ENCODE results near the gene TFCP2L1.
A peak's percentile ranks its signal among the peaks of the same experiment; 100 is the strongest.
"Not testable (repeated sequence)": the region's sequence is repeated elsewhere in the genome, so short reads cannot be mapped to it uniquely, and the experiment has no call there.

Gene TFCP2L1, protein sequence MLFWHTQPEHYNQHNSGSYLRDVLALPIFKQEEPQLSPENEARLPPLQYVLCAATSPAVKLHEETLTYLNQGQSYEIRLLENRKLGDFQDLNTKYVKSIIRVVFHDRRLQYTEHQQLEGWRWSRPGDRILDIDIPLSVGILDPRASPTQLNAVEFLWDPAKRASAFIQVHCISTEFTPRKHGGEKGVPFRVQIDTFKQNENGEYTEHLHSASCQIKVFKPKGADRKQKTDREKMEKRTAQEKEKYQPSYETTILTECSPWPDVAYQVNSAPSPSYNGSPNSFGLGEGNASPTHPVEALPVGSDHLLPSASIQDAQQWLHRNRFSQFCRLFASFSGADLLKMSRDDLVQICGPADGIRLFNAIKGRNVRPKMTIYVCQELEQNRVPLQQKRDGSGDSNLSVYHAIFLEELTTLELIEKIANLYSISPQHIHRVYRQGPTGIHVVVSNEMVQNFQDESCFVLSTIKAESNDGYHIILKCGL

GRCh38 chr2:121284463-121285449, at the start of gene TFCP2L1:
TFCP2L1 (minus strand) TSS chr2:121285202; CDS start chr2:121285109, 93 bp downstream.
- peak within 1 kb of the TSS; percentile 13 to 61 for H3K4me3 ChIP-seq (ENCODE audit: low read depth in 1 of 2, low read length in 2 of 2)
- no peak within 1 kb of the TSS for H3K27ac ChIP-seq (ENCODE audit: low read length)
- peaks cover 7% of the 10 kb centered on the region for H3K27me3 ChIP-seq (ENCODE audit: low read depth, low read length)
- H3K9me3 ChIP-seq (ENCODE audit: control insufficient read depth in 1 of 2, low read length in 2 of 2), result no peaks in the 10 kb centered on the region
- peaks cover 0 to 10% of the 10 kb centered on the region in 2 donors for H3K4me1 ChIP-seq (ENCODE audit: control insufficient read depth in 1 of 2, insufficient read depth in 2 of 2, low read length in 2 of 2)
- H3K36me3 ChIP-seq (ENCODE audit: control insufficient read depth in 1 of 2, insufficient read depth in 2 of 2, low read length in 2 of 2), result no peaks in the 10 kb centered on the region

DNA sequence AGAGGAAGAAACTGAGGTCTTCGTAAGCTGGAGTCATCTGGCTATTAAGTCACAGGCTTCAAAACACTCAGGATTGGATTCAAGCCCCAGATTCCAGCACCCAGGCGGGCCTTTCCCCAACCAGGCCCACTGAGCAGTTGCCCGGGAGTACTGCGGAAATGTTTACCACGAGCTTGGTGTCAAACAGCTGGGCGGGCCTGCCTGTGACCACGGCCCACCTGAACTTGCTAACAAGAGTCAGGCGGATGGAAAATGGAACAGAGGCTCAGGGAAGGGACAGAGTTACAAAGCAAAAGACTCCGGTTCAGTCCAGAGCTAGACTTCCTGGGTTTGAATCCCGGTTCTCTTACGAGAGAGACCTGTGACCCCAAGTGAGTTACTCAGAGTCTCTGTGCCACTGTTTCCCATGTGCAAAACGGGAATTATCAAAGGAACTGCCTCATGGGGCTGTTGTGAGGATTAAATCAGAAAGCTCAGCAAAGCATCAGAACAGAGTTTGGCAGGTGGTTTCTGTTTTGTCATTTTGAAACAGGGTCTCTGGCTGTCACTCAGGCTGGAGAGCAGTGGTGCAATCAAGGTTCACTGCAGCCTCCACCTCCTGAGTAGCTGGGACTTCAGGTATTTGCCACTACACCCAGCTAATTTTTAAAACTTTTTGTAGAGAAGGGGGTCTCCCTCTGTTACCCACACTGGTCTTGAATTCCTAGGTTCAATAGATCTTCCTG, 49.0 kb upstream of the TFCP2L1 start:
- Histone ChIP-seq H3K9me3 (ENCODE audit: control insufficient read depth in 1 of 2, low read length in 2 of 2) (no peaks in the 10 kb centered on the region), H3K27me3 (ENCODE audit: low read depth, low read length) (no peaks in the 10 kb centered on the region), H3K4me1 (ENCODE audit: control insufficient read depth in 1 of 2, insufficient read depth in 2 of 2, low read length in 2 of 2) (no peaks in the 10 kb centered on the region), H3K36me3 (ENCODE audit: control insufficient read depth in 1 of 2, insufficient read depth in 2 of 2, low read length in 2 of 2) (peaks cover 4 to 11% of the 10 kb centered on the region in 2 donors), H3K27ac (ENCODE audit: low read length) (no peak overlapping the region), H3K4me3 (ENCODE audit: low read depth in 1 of 2, low read length in 2 of 2) (no peak overlapping the region)

GRCh38 chr2:121333231-121333630, 48.2 kb upstream of the TFCP2L1 start:
- Histone ChIP-seq H3K27me3 (ENCODE audit: low read depth, low read length) (no peaks in the 10 kb centered on the region), H3K27ac (ENCODE audit: low read length) (no peak overlapping the region), H3K4me3 (ENCODE audit: low read depth in 1 of 2, low read length in 2 of 2) (no peak overlapping the region), H3K4me1 (ENCODE audit: control insufficient read depth in 1 of 2, insufficient read depth in 2 of 2, low read length in 2 of 2) (no peaks in the 10 kb centered on the region), H3K36me3 (ENCODE audit: control insufficient read depth in 1 of 2, insufficient read depth in 2 of 2, low read length in 2 of 2) (peaks cover 4% of the 10 kb centered on the region in 2 donors), H3K9me3 (ENCODE audit: control insufficient read depth in 1 of 2, low read length in 2 of 2) (no peaks in the 10 kb centered on the region)

GRCh38 chr2:121331324-121331723, 46.3 kb upstream of the TFCP2L1 start:
- H3K4me3 ChIP-seq (ENCODE audit: low read depth in 1 of 2, low read length in 2 of 2); H3K36me3 ChIP-seq (ENCODE audit: control insufficient read depth in 1 of 2, insufficient read depth in 2 of 2, low read length in 2 of 2); H3K9me3 ChIP-seq (ENCODE audit: control insufficient read depth in 1 of 2, low read length in 2 of 2); H3K27ac ChIP-seq (ENCODE audit: low read length); H3K27me3 ChIP-seq (ENCODE audit: low read depth, low read length); H3K4me1 ChIP-seq (ENCODE audit: control insufficient read depth in 1 of 2, insufficient read depth in 2 of 2, low read length in 2 of 2): not testable (repeated sequence)

DNA sequence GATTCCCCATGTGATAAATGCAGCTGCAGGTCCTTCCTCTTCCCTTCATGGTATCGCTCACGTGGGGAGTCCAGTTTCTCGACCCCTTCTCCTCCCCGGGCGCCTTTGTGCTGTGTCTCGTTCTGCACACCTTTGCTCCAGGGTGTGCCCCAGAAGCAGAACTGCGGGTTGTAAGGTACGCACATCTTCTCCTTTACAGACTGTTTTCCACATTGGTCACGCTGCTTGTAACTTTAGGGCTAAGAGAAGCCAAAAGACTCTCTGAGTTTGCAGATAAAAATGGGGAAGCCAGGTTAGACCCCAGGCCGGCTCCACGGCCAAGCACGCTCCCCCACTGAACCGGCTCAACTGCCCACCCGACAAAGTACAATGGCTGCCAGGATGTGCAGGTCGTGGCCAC, 45.9 kb upstream of the TFCP2L1 start:
- Histone ChIP-seq H3K36me3 (ENCODE audit: control insufficient read depth in 1 of 2, insufficient read depth in 2 of 2, low read length in 2 of 2) (no peaks in the 10 kb centered on the region), H3K4me1 (ENCODE audit: control insufficient read depth in 1 of 2, insufficient read depth in 2 of 2, low read length in 2 of 2) (no peaks in the 10 kb centered on the region), H3K9me3 (ENCODE audit: control insufficient read depth in 1 of 2, low read length in 2 of 2) (no peaks in the 10 kb centered on the region), H3K4me3 (ENCODE audit: low read depth in 1 of 2, low read length in 2 of 2) (no peak overlapping the region), H3K27ac (ENCODE audit: low read length) (no peak overlapping the region), H3K27me3 (ENCODE audit: low read depth, low read length) (no peaks in the 10 kb centered on the region)

DNA sequence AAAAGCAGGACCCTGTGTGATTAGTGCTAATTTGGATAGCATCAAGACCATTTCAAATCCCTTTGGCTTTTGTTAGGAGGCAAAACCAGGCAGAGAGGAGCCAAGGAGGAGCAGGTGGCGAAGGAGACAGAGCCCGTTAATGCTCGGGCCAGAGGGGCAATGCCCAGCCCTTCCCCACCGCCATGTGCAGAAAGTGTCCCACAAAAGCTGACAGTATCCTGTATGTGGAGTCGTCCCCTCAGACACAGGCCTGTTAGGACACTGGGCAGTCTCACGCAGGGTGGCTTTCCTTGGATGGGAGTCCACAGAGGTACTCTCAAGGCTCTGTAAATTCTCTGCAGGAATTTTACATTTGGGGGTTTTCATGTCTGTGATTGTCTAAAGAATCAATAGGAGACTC, 44.8 kb upstream of the TFCP2L1 start:
- no peak overlapping the region for H3K27ac ChIP-seq (ENCODE audit: low read length)
- H3K36me3 ChIP-seq (ENCODE audit: control insufficient read depth in 1 of 2, insufficient read depth in 2 of 2, low read length in 2 of 2), result no peaks in the 10 kb centered on the region
- H3K4me1 ChIP-seq (ENCODE audit: control insufficient read depth in 1 of 2, insufficient read depth in 2 of 2, low read length in 2 of 2), result no peaks in the 10 kb centered on the region
- no peaks in the 10 kb centered on the region for H3K9me3 ChIP-seq (ENCODE audit: control insufficient read depth in 1 of 2, low read length in 2 of 2)
- H3K4me3 ChIP-seq (ENCODE audit: low read depth in 1 of 2, low read length in 2 of 2), result no peak overlapping the region
- H3K27me3 ChIP-seq (ENCODE audit: low read depth, low read length), result no peaks in the 10 kb centered on the region

- no peaks in the 10 kb centered on the region for H3K9me3 ChIP-seq (ENCODE audit: control insufficient read depth in 1 of 2, low read length in 2 of 2)
- H3K27ac ChIP-seq (ENCODE audit: low read length), result no peak overlapping the region
- H3K36me3 ChIP-seq (ENCODE audit: control insufficient read depth in 1 of 2, insufficient read depth in 2 of 2, low read length in 2 of 2), result no peaks in the 10 kb centered on the region
- no peaks in the 10 kb centered on the region for H3K27me3 ChIP-seq (ENCODE audit: low read depth, low read length)
- no peaks in the 10 kb centered on the region for H3K4me1 ChIP-seq (ENCODE audit: control insufficient read depth in 1 of 2, insufficient read depth in 2 of 2, low read length in 2 of 2)
- H3K4me3 ChIP-seq (ENCODE audit: low read depth in 1 of 2, low read length in 2 of 2), result no peak overlapping the region
These were observed 41.6 kb upstream of the TFCP2L1 start for GRCh38 chr2:121326628-121327027.

GRCh38 chr2:121324601-121325000, 39.6 kb upstream of the TFCP2L1 start:
- Histone ChIP-seq H3K27ac (ENCODE audit: low read length) (no peak overlapping the region), H3K9me3 (ENCODE audit: control insufficient read depth in 1 of 2, low read length in 2 of 2) (no peaks in the 10 kb centered on the region), H3K36me3 (ENCODE audit: control insufficient read depth in 1 of 2, insufficient read depth in 2 of 2, low read length in 2 of 2) (no peaks in the 10 kb centered on the region), H3K27me3 (ENCODE audit: low read depth, low read length) (no peaks in the 10 kb centered on the region), H3K4me3 (ENCODE audit: low read depth in 1 of 2, low read length in 2 of 2) (no peak overlapping the region), H3K4me1 (ENCODE audit: control insufficient read depth in 1 of 2, insufficient read depth in 2 of 2, low read length in 2 of 2) (no peaks in the 10 kb centered on the region)

DNA sequence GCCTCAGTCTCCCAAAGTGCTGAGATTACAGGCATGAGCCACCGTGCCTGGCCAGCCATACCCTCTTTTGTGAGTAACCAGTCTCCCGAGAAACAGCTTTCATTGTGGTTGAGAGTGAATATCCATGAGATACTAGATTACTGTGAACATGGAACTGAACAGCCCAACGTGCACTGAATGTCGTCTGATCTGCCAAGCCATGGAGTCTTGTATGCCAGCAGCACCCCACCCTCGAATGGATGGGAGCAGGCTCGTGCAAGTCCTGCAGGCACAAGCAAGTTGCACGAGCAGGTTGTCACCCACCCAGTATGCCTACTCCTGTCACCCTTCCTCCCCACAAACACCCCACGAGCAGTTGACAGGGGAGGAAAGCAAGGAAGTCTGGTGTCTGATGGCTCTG, 36.5 kb upstream of the TFCP2L1 start:
- no peaks in the 10 kb centered on the region for H3K27me3 ChIP-seq (ENCODE audit: low read depth, low read length)
- H3K36me3 ChIP-seq (ENCODE audit: control insufficient read depth in 1 of 2, insufficient read depth in 2 of 2, low read length in 2 of 2), result no peaks in the 10 kb centered on the region
- no peak overlapping the region for H3K4me3 ChIP-seq (ENCODE audit: low read depth in 1 of 2, low read length in 2 of 2)
- H3K4me1 ChIP-seq (ENCODE audit: control insufficient read depth in 1 of 2, insufficient read depth in 2 of 2, low read length in 2 of 2), result no peaks in the 10 kb centered on the region
- H3K27ac ChIP-seq (ENCODE audit: low read length), result no peak overlapping the region
- H3K9me3 ChIP-seq (ENCODE audit: control insufficient read depth in 1 of 2, low read length in 2 of 2), result no peaks in the 10 kb centered on the region

DNA sequence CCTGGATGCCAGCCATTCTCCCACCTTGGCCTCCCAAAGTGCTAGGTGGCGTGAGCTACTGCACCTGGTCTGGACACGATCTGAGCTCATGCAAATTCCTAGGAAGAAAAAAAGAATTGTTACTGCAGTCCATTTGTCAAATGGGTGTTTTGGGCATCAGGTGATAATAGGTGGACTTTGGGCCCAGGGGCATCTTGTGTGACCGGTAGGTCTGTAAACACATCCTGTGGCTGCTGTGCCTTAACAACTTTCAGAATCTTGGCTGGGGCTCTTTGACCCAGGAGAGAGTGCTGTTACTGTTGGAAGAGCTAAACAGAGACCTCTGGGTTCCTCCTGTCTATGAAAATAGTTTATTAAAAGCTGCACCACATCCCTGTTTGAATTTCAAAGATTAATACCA, 34.9 kb upstream of the TFCP2L1 start:
- Histone ChIP-seq H3K4me1 (ENCODE audit: control insufficient read depth in 1 of 2, insufficient read depth in 2 of 2, low read length in 2 of 2) (no peaks in the 10 kb centered on the region), H3K9me3 (ENCODE audit: control insufficient read depth in 1 of 2, low read length in 2 of 2) (no peaks in the 10 kb centered on the region), H3K36me3 (ENCODE audit: control insufficient read depth in 1 of 2, insufficient read depth in 2 of 2, low read length in 2 of 2) (no peaks in the 10 kb centered on the region), H3K4me3 (ENCODE audit: low read depth in 1 of 2, low read length in 2 of 2) (no peak overlapping the region), H3K27me3 (ENCODE audit: low read depth, low read length) (no peaks in the 10 kb centered on the region), H3K27ac (ENCODE audit: low read length) (no peak overlapping the region)

DNA sequence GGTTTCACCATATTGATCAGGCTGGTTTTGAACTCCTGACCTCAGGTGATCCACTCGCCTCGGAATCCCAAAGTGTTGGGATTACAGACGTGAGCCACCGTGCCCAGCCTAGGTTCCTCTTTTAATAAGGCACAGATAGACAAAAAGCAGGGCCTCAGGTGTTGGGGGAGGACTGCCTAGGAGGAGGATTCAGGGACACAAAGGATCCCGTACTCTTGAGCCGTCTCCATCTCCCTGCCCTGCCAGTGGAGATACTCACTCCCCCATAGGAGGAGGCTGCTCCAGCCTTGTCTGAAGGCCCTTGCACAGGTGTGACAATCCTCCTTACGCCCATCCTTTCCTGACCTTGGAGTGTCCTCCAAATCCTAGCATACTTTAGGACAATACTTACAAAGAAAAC, 32.0 kb upstream of the TFCP2L1 start:
- Histone ChIP-seq H3K36me3 (ENCODE audit: control insufficient read depth in 1 of 2, insufficient read depth in 2 of 2, low read length in 2 of 2) (no peaks in the 10 kb centered on the region), H3K4me1 (ENCODE audit: control insufficient read depth in 1 of 2, insufficient read depth in 2 of 2, low read length in 2 of 2) (no peaks in the 10 kb centered on the region), H3K27ac (ENCODE audit: low read length) (no peak overlapping the region), H3K9me3 (ENCODE audit: control insufficient read depth in 1 of 2, low read length in 2 of 2) (no peaks in the 10 kb centered on the region), H3K4me3 (ENCODE audit: low read depth in 1 of 2, low read length in 2 of 2) (no peak overlapping the region), H3K27me3 (ENCODE audit: low read depth, low read length) (no peaks in the 10 kb centered on the region)
